Neuronal stem cell (in vitro differentiated cells): Measurements from ENCODE around the gene NMBR.
"Not testable (repeated sequence)": the region's sequence is repeated elsewhere in the genome, so short reads cannot be mapped to it uniquely, and the experiment has no call there.

Source experiments
- DNase-seq: peaks from one replicate; pipeline ENCODE4 v3.0.0-alpha.2; 2013; ENCODE audit warnings: low spot score
- H2AFZ ChIP-seq: one replicate; pipeline ENCODE4 v1.6.1; 2013; ENCODE audit warnings: mild to moderate bottlenecking, low read length, inconsistent platforms
- H2AK5ac ChIP-seq: 2 replicates; pipeline ENCODE4 v1.6.1; 2013; ENCODE audit warnings: low read depth, mild to moderate bottlenecking, inconsistent platforms, low read length, moderate library complexity, mixed read lengths
- H2BK120ac ChIP-seq: 2 replicates; pipeline ENCODE4 v1.6.1; 2013; ENCODE audit warnings: low read depth, mild to moderate bottlenecking, inconsistent platforms, low read length, moderate library complexity, mixed read lengths
- H2BK12ac ChIP-seq: one replicate; pipeline ENCODE4 v1.6.1; 2013; ENCODE audit warnings: low read length, inconsistent platforms
- H2BK15ac ChIP-seq: 2 replicates; pipeline ENCODE4 v1.6.1; 2013; ENCODE audit warnings: mild to moderate bottlenecking, low read length, inconsistent platforms, mixed read lengths
- H2BK5ac ChIP-seq: one replicate; pipeline ENCODE4 v1.6.1; 2013; ENCODE audit warnings: inconsistent platforms, mild to moderate bottlenecking, low read length, moderate library complexity
- H3K14ac ChIP-seq: one replicate; pipeline ENCODE4 v1.6.1; 2013; ENCODE audit warnings: low read length, inconsistent platforms
- H3K18ac ChIP-seq: 2 replicates; pipeline ENCODE4 v1.6.1; 2013; ENCODE audit warnings: low read length, inconsistent platforms
- H3K23ac ChIP-seq: 2 replicates; pipeline ENCODE4 v1.6.1; 2013; ENCODE audit warnings: low read depth, mild to moderate bottlenecking, mixed read lengths, low read length, inconsistent platforms; ENCODE audit not compliant: poor library complexity
- H3K27ac ChIP-seq: replicated peaks from 3 replicates; pipeline ENCODE4 v1.5.1; 2013; ENCODE audit warnings: low read length, inconsistent platforms
- H3K27me3 ChIP-seq, 3 experiments: 2 replicates each; pipeline ENCODE4 v1.6.1; 2013; ENCODE audit warnings: low read length in 3 of 3, mild to moderate bottlenecking in 2 of 3, inconsistent platforms in 1 of 3, low read depth in 1 of 3, mixed read lengths in 1 of 3, moderate library complexity in 1 of 3; ENCODE audit not compliant: control insufficient read depth in 3 of 3, insufficient read depth in 3 of 3
- H3K36me3 ChIP-seq, 2 donors: replicated peaks in 1 of 2; 2 replicates each; pipeline ENCODE4 v1.6.1; 2013; ENCODE audit warnings: low read length in 2 of 2; ENCODE audit not compliant: control insufficient read depth in 2 of 2, insufficient read depth in 2 of 2
- H3K4ac ChIP-seq: 2 replicates; pipeline ENCODE4 v1.6.1; 2013; ENCODE audit warnings: inconsistent platforms, mild to moderate bottlenecking, low read length, moderate library complexity
- H3K4me1 ChIP-seq, 2 donors: 1 replicate in 1 of 2; 2 replicates in 1 of 2; pipeline ENCODE4 v1.6.1; 2013; ENCODE audit warnings: low read length in 2 of 2, low read depth in 1 of 2; ENCODE audit not compliant: control insufficient read depth in 2 of 2, insufficient read depth in 1 of 2
- H3K4me2 ChIP-seq: one replicate; pipeline ENCODE4 v1.6.1; 2013; ENCODE audit warnings: mild to moderate bottlenecking, low read length, inconsistent platforms; ENCODE audit not compliant: insufficient read depth, poor library complexity, severe bottlenecking
- H3K4me3 ChIP-seq, 2 donors: 2 replicates each; pipeline ENCODE4 v1.5.1; 2013; ENCODE audit warnings: low read length in 2 of 2, mild to moderate bottlenecking in 2 of 2, inconsistent platforms in 1 of 2, moderate library complexity in 1 of 2
- H3K79me1 ChIP-seq: one replicate; pipeline ENCODE4 v1.6.1; 2013; ENCODE audit warnings: low read depth, mild to moderate bottlenecking, inconsistent platforms, low read length, moderate library complexity
- H3K9ac ChIP-seq: one replicate; pipeline ENCODE4 v1.6.1; 2013; ENCODE audit warnings: mild to moderate bottlenecking, low read depth, low read length, inconsistent platforms; ENCODE audit not compliant: poor library complexity
- H3K9me3 ChIP-seq, 2 donors: replicated peaks in 1 of 2; 2 replicates each; pipeline versions ENCODE3 to v1.6.1; 2013; ENCODE audit warnings: low read length in 2 of 2, mild to moderate bottlenecking in 2 of 2, inconsistent platforms in 1 of 2, low read depth in 1 of 2, mixed read lengths in 1 of 2, moderate library complexity in 1 of 2; ENCODE audit not compliant: control insufficient read depth in 2 of 2, insufficient read depth in 1 of 2
- H4K8ac ChIP-seq: one replicate; pipeline ENCODE4 v1.6.1; 2013; ENCODE audit warnings: low read depth, mild to moderate bottlenecking, inconsistent platforms, low read length, moderate library complexity
- H4K91ac ChIP-seq: one replicate; pipeline ENCODE4 v1.6.1; 2013; ENCODE audit warnings: low read length, low read depth, mild to moderate bottlenecking, inconsistent platforms; ENCODE audit not compliant: poor library complexity
- WGBS, 2 donors: extraction: QIAGEN DNeasy Blood & Tissue Kit; methylation state at CpG; one replicate each; pipeline ENCODE4 v1.1.7; 2013; ENCODE audit warnings: missing lambda C conversion rate in 2 of 2, mixed read lengths in 1 of 2; ENCODE audit not compliant: insufficient read length in 2 of 2, insufficient replicate concordance in 1 of 2; ENCODE audit errors: extremely low coverage in 2 of 2; 5-methylcytosine and 5-hydroxymethylcytosine counted together

Gene NMBR

DNA sequence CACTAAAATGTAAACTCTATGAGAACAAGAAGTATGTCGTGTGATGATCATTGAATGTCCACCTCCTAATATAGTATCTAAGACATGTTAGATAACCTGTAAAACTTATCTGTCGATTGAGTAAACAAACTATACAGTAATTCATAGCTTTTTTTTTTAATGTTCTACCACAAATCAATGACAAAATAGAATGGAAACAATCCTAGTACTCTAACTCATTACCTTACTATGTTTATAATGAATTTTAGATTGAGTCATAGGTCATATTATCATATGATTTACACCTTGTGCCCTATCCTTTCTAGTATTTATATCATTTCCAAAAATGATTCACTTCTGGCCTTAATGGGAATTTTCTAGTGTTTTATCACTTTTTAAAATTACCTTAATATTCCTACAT lies 6.3 kb upstream of the NMBR start:
- DNase-seq, result no peak
- Histone ChIP-seq H4K8ac (no peak overlapping the region), H3K18ac (no peak overlapping the region), H3K14ac (no peak overlapping the region), H3K9ac (no peak overlapping the region), H2BK15ac (no peak overlapping the region), H2BK120ac (no peak overlapping the region), H3K4ac (no peak overlapping the region), H3K79me1 (peaks cover 2% of the 10 kb centered on the region), H3K4me1 (peaks cover 0 to under 1% of the 10 kb centered on the region in 2 donors), H3K9me3 (no peaks in the 10 kb centered on the region), H4K91ac (no peak overlapping the region), H2BK5ac (no peak overlapping the region), H3K4me2 (no peak overlapping the region), H3K27me3 (no peaks in the 10 kb centered on the region), H3K36me3 (peaks cover 0 to 15% of the 10 kb centered on the region in 2 donors), H3K4me3 (no peak overlapping the region), H2AFZ (no peak overlapping the region), H3K23ac (no peak overlapping the region), H2BK12ac (no peak overlapping the region), H3K27ac (no peak overlapping the region), H2AK5ac (no peak overlapping the region)
- WGBS, 2 donors, result no CpG with 5 or more reads among the region's 2 CpGs

DNA sequence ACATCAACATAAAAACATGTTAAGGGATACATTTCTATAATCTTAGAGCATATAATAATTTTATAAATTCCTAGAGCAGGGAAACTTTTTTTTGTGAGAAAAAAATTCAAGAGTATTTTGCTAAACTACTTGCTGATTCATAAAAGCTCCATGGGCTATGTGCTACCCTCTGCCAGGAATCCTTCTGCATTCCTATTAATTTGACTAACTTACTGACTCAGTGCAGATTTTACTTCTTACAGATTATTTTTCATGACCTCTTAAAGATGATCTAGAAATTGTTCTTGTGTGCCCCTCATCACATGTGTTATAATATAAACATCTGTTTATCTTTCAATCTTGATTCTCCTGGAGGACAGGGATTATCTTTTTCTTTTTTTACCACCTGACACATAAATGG lies 5.8 kb upstream of the NMBR start:
- no peak overlapping the region for H2BK12ac ChIP-seq
- H3K27me3 ChIP-seq, result no peaks in the 10 kb centered on the region
- peaks cover 0 to 1% of the 10 kb centered on the region in 2 donors for H3K4me1 ChIP-seq
- H2BK120ac ChIP-seq, result no peak overlapping the region
- H3K4me3 ChIP-seq, result no peak overlapping the region
- H3K4ac ChIP-seq, result no peak overlapping the region
- peaks cover 3% of the 10 kb centered on the region for H3K79me1 ChIP-seq
- no peak overlapping the region for H3K4me2 ChIP-seq
- no peak overlapping the region for H3K23ac ChIP-seq
- H4K91ac ChIP-seq, result no peak overlapping the region
- H2AK5ac ChIP-seq, result no peak overlapping the region
- H3K9me3 ChIP-seq, result no peaks in the 10 kb centered on the region
- H2BK15ac ChIP-seq, result no peak overlapping the region
- H3K36me3 ChIP-seq, result peaks cover 0 to 15% of the 10 kb centered on the region in 2 donors
- H2BK5ac ChIP-seq, result no peak overlapping the region
- H2AFZ ChIP-seq, result no peak overlapping the region
- no peak overlapping the region for H3K18ac ChIP-seq
- no peak for DNase-seq
- H3K9ac ChIP-seq, result no peak overlapping the region
- H4K8ac ChIP-seq, result no peak overlapping the region
- H3K27ac ChIP-seq, result no peak overlapping the region
- no peak overlapping the region for H3K14ac ChIP-seq

DNA sequence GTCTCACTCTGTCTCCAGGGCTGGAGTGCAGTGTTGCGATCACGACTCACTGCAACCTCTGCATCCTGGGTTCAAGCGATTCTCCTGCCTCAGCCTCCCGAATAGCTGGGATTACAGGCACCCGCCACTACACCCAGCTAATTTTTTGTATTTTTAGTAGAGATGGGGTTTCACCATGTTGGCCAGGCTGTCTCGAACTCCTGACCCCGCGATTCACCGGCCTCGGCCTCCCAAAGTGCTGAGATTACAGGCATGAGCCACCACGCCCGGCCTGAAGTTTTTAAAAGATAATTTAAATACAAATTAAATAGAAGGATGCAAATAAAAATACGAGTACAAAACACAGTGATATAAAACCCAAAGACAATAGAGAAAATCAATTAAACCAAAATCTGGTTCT lies 5.4 kb downstream of the NMBR start:
- H2BK5ac ChIP-seq, H2BK120ac ChIP-seq, H4K8ac ChIP-seq, H3K4me1 ChIP-seq, H3K23ac ChIP-seq, H3K9ac ChIP-seq, H3K9me3 ChIP-seq, H2BK15ac ChIP-seq, H2AFZ ChIP-seq, H3K27me3 ChIP-seq, H3K27ac ChIP-seq, H3K36me3 ChIP-seq, H3K14ac ChIP-seq, H4K91ac ChIP-seq, H3K4ac ChIP-seq, H3K18ac ChIP-seq, H2BK12ac ChIP-seq, DNase-seq, H2AK5ac ChIP-seq, H3K79me1 ChIP-seq, H3K4me2 ChIP-seq, H3K4me3 ChIP-seq: not testable (repeated sequence)
- WGBS, 2 donors, result no CpG with 5 or more reads among the region's 13 CpGs

DNA sequence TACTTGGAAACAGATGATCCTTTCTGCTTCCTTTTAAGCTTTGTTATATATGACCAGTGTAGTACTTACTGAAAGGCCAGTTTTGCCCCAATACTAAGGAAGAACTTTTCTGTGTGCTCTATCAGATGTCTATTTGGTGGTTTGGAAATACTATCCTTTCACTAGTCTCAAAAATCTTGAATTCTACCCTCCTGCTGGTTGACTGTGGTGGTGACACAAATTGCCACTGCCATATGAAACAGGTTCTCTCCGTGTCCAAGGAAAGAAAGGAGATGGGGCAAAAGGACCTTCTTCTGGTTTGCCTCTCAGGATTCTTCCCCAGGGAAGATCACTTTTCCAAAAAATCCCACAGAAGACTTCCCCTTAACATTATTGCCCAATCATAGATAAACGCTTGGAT lies 8.0 kb downstream of the NMBR start:
- no peak overlapping the region for H2AFZ ChIP-seq
- no peak overlapping the region for H4K8ac ChIP-seq
- H3K4me2 ChIP-seq, result no peak overlapping the region
- no peak overlapping the region for H3K14ac ChIP-seq
- H2BK12ac ChIP-seq, result no peak overlapping the region
- no peaks in the 10 kb centered on the region for H3K4me1 ChIP-seq
- H3K27ac ChIP-seq, result no peak overlapping the region
- H2BK120ac ChIP-seq, result no peak overlapping the region
- H3K18ac ChIP-seq, result no peak overlapping the region
- H2AK5ac ChIP-seq, result no peak overlapping the region
- WGBS, 2 donors, result no CpG with 5 or more reads among the region's 2 CpGs
- H3K79me1 ChIP-seq, result no peaks in the 10 kb centered on the region
- no peak overlapping the region for H3K23ac ChIP-seq
- no peak overlapping the region for H4K91ac ChIP-seq
- H3K36me3 ChIP-seq, result no peaks in the 10 kb centered on the region
- H2BK15ac ChIP-seq, result no peak overlapping the region
- no peaks in the 10 kb centered on the region for H3K9me3 ChIP-seq
- no peak for DNase-seq
- no peak overlapping the region for H3K4ac ChIP-seq
- no peaks in the 10 kb centered on the region for H3K27me3 ChIP-seq
- no peak overlapping the region for H3K4me3 ChIP-seq
- no peak overlapping the region for H2BK5ac ChIP-seq
- no peak overlapping the region for H3K9ac ChIP-seq
